NCI-H1417 treated with DMSO at 0.1 percent for 48 hours (cell line): Measurements from ENCODE around the gene BLACAT1.

Source experiments
- DNase-seq: peaks from one replicate; lab custom pipeline; 2025; lab: John Stamatoyannopoulos, UW

Gene BLACAT1

DNA sequence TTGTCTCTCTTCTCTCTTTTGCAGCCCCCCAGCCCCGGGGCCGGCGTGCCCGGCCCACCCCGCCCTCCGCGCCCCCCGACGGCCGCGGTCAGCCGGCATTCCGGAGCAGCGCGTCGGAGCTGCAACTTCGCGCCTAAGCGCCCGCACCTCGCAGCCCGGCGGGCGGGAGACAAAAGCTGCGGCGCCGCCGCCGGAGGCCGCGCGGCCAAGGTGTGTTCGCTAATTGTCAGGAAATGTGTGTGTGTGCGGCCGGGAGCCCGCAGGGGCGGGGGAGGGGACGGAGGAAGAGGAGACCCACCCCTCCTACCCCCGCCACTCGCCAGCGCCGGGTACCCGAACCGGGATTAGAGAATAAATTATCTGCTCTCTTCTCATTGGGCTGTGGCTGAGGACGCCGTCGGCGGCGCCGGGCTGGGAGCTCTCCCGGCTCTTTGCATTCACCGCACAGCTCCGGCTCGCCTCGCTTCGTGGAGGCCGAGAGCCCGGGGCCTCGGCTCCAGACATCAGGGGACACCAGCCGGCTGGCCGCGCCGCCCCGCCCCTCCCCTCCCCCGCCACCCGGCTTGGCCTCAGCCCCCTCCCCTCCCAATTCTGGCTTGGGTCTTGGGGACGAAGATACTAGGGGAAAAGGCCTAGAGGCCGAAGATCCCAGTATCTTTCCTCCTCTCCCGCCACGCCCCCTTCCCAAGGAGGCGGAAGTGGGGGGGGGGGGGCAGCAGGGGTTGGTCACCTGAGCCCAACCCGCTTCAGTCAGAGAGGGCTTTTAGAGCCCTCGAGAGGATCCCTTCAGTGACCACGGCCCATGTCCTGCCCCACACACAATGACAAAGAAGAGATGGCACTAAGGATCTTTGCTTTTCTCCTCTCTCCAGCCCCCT, 1.3 kb upstream of the BLACAT1 start:
- peak; percentile 55 for DNase-seq

- no peak for DNase-seq
These were observed 580 bp upstream of the BLACAT1 start for GRCh38 chr1:205456383-205456867.

DNA sequence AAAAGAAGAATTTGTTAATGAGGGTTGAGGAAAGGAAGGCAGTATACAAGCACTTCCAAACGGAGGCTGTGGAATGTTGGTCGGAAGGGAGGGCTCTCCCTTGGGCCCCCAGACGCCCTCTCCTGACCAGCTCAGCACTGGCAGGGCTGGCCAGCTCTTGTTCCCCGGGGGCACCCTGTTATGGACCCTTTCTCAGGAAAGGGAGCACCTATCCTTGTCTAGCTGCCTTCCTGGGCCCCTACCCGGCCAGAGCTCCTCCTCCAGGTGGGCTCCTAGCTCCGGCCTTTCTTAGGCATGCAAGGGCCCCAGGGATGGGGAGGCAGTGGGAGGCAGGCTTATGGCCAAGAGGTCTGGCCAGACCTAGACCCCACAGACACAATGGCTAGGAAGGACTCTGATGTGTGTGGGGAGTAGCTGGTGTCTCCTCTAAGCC, 926 bp downstream of the BLACAT1 start:
- no peak for DNase-seq

DNA sequence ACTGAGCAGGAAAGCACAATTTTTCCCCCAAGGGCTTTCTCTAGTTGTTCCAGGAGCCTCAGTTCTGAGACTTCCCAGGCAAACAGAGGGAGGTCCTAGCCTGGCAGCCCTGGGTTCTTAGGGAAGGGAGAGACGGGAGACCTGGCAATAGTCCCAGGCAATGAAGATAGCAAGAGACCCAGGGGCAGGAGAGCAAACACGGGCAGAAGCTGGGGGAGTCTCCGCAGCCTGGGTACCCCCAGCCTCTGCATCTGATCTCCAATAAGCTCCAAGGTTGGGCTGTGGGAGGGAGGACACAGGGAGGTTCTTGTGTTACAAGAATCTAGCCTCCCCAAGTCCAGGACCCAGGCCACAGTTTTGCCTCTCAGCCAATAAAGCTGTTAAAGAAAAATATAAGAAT, 2.4 kb downstream of the BLACAT1 start:
- DNase-seq, result no peak

DNA sequence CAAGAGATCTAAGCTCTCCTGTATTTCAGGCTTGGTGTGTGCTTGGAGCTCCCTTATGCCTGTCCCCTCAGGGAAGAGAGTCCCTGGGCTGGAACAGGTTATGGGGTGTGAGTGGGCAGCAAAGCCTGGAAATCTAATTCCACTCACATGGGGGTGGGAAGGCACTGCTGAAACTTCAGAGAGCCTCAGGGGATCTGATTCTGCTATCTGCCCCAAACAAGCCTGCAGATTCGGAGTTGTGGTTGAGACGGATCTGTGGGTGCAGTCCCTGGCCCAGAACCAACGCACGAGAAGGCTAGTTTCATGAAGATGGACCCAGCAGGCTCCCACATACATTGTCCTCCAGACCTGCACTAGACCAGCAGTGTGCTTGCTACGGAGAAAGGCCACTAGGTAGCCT, 2.9 kb downstream of the BLACAT1 start:
- DNase-seq, result no peak

GRCh38 chr1:205452364-205452763, 3.5 kb downstream of the BLACAT1 start:
- no peak for DNase-seq

DNA sequence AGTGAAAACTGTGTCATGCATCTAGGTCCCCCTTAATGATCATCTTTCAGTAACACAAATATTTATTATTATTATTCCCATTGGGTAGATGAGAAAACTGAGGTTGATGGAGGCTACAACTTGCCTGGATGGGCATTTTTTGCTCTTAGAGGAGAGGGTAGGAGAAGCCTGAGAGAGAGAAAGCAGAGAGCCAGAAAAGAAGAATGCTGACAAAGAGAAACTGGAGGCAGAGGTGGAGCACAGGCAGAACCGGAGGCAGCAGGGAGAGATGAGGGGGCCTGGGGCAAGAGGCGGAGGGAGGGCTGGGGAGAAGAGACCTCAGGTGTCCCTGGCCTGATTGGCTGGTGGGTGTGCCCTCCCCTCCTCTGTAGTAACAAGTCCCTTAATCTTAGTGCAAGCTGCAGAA, 4.1 kb downstream of the BLACAT1 start:
- DNase-seq, result no peak

DNA sequence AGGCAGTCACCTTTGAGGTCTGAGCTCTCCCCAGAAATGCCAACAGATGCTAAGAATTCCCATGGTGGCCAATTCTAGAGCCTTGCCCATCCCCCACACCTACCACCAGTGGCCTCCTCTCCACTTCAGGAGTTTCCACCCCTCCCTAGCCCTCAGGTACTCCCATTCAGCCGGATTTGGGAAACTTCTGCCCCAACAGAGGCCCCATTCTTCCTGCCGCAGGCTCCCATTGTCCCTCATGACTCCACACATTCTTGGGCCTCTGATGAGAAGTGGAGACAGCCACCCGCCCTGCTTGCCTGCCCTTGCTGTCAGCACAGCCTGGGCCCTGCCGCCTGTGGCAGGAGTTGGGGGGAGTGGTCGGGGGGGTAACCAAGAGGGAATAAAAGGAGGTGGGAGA, 4.6 kb downstream of the BLACAT1 start:
- DNase-seq, result no peak

DNA sequence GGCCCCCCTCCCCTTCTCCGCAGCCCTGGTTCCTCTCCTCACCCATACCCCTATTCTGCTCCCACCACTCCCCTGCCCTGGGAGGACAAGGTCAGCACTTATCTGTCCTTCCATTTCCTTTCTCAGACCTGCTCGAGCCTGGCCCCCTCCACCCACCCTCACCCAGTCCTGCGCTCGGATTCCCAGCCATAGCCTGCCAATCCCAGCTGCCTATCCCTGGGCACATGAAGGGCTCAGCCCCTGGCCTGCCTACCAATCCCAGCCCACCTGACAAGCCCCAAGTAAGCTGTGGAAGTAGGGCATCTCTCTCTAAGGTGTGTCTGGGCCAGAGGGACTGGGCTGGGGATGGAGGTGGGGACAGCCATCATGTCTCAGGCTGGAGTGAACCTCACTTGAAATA, 5.4 kb downstream of the BLACAT1 start:
- no peak for DNase-seq

DNA sequence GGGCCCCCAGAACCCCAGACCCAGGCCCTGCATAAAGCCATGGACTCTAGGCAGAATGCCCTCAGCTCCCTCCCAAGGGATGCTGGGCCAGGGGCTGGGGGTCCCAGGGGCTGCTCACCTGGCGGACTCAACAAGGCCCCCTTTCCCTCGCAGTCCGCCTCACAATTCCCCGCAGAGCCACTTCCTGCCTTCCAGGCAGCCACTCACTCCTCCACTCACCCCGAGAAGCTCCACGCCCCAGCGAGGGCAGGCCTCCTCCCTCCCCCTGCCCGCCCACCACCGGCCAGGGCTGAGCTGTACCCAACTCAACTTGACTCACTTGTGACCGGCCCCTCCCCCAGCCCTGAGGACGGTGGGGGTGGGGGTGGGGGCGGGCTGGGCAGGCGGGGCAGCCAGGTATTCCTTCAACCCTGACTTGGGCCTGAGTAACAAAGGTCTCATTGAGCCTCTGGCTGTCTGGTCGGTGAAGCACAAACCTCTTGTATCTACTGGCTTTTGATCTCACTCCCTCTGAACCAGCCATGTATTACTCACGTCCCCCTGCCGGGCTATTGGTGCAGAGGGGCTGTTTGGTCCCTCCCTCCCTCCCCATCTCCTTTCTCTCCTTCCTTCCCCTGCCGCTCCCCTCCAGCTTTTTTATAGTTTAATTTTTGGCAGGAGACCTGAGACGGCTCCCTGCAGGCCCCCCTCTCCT, 5.9 kb downstream of the BLACAT1 start:
- no peak for DNase-seq

- DNase-seq, result no peak
These were observed 6.5 kb downstream of the BLACAT1 start for GRCh38 chr1:205449254-205449749.

GRCh38 chr1:205448540-205449253, 7.1 kb downstream of the BLACAT1 start:
- DNase-seq, result no peak

DNA sequence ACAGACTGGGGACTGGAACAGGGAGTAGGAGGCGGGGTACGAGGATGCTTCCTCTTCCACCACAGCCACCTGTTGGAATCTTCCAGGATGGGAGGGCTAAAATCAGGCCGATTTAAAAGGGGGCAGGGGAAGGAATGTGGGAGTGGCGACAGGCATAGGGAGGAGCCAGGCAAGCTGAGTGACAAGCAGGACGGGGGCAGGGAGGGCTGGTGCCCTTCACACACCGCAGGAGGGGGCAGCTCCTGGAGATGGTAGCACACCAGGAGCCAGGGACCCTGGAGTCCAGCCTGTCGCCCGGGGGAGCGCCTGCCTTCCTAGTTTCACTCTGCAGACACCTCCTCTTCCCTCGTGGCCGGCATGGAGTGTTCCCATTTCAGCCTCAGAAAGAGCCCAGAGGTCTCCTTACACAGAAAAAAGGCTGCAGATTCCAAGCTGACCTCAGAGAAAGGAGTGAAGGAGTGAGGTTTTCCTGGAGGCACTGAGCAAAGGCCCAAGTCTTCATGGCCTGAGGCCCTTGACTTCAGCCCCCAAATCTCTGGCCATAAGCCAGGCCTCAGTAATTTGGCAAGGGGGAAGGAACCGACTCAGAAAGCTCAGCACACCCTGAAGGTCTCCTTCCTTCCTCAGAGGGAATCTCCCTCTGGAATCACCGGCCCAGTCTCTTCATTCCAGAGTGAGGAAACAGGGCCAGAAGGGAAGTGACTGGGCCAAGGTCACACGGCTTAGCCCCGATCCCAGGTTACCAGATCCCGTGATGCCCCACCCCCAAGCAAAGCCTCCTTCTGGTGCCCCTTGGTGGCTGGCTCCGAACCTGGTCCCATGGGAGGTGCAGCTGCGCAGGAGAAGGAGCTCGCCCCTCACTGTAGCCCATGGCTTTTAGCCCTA, 8.1 kb downstream of the BLACAT1 start:
- DNase-seq, result no peak

DNA sequence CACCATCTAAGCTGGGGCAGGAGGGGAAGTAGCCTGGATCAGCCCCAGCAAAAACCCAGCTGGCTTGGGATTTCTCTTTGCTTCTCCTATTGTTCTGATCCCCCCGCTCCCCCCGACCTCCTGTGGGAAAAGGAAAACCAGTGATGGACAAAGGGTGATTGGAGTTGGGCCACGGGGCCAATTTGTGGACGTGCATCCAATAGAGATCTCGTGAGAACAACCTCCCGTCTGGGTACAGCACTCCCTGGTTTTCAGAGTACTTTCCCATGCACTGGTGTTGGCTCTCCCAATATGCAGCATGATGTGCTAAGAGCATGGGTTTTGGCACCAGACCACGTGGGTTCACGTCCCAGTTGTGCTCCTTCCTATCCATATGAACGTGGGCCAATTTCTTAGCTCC, 9.0 kb downstream of the BLACAT1 start:
- no peak for DNase-seq

- DNase-seq, result no peak
These were observed 10.3 kb downstream of the BLACAT1 start for GRCh38 chr1:205445646-205445935.

DNA sequence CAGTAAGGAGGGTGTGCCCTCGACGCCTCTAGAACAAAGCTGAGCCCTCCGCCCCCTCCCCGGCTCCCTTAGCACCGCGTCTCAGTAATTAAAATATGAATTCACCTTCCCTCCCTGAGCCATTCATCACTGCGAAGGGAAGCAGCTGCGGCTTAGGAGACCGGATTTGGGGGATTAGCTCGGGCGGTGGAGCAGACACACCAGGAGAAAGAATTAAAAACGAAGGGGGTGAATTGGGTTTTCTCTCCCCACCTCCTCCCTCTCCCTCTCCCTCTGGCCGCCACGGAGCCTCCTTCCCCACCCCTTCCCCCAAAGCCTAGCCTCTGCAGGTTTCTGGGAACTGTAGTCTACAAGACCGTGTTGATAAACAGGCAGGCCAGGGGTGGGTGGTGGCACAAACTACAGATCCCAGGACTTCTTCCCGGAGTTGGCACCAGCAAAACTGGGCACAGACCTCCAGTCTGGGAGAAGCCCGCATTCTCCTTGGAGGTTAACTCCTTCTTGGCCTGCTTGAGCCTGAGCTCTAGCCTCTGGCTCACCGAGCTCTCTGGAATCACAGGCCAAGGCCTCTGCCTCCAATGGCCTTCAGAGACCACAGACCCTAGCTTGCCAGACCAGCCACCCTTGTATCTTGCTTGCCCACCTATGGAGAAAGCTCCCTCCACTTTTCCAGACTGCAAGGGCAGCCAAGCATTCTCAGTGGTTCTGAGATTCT, 10.8 kb downstream of the BLACAT1 start:
- DNase-seq, result no peak

- DNase-seq, result no peak
These were observed 11.4 kb downstream of the BLACAT1 start for GRCh38 chr1:205444300-205444930.

DNA sequence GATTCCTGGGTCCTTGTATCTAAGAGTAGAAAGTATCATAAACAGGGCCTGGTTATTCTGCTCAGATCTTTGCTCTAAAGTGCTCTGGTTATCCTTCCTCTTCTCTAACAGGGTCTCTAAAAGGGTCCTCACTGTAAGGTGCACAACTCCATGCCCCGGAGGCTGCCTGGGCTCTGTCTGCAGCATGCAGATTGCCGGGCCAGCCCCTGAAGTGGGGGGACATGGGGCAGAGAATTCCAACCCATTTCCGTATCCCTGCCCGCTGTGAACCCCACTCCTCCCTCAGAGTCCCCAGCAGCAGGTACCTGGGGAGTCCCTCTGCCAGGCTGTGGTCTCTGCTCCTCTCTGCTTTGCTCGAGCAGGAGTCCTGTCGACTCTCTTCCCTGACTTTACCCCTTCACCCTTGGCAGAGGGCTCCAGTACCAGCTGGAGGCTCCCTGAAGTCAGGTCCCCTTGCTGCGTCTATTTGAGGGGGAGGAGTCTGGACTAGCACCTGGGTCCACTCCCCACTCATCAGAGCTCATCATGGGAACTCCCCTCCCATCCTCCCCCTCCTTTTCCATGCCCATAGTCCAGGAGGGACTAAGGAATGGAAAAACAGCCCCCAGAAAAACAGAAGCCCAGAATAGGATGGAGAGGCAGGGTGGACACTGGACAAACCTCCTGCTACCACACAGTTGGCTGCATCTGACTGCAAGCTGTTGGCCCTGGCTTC, 12.1 kb downstream of the BLACAT1 start:
- DNase-seq, result no peak

DNA sequence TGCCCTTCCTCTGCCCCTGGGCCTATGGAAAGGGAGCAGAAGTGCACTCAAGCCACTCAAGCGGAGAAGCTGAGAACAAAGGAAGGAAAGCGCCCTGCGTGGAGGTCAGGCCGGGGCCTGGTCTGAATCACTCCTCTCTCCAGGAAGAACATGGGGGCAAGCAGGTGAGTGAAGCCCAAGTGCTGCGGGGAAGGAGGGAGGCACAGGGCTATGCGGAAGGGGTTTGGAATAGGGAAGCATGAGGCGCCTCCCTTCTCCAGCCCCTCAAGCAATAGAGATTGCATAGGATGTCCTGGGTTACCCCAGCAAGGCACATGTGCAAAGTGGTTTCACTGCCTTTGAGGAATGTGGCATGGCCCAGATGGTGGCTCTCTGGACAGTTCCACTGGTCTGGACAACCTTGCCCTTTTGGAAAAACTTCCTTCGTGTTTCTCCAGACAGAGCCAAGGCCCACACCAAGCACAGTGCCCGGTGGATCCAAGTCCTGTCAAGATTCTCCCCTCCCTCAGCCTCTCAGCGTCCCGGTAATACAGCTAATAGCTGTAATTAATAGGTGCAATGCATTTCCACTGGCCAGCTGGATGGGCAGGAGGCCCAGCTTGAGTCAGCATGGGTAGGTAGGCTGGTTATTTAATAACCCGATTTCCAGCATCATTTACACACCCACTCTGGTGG, 13.7 kb downstream of the BLACAT1 start:
- DNase-seq, result no peak
